HepG2 (cell line): ENCODE results near the gene RRAD. TPM values are rescaled to one million over a fixed set of nuclear protein-coding genes. Genes with fewer than 3 reads are reported as not detected.

Source experiments
- ARID5B ChIP-seq: IDR thresholded peaks from 2 replicates; pipeline ENCODE4 v1.4.0; 2020; ENCODE audit warnings: mild to moderate bottlenecking, missing genetic modification reagents
- FOXA3 ChIP-seq: IDR thresholded peaks from 2 replicates; pipeline ENCODE4 v1.6.1; 2016; ENCODE audit warnings: missing genetic modification reagents, missing compliant biosample characterization
- HMGXB3 ChIP-seq: sonication (generic); formaldehyde crosslinking; IDR thresholded peaks from 2 replicates; pipeline ENCODE4 v1.4.0; 2020; ENCODE audit warnings: missing genetic modification reagents, borderline replicate concordance
- MEF2D ChIP-seq: sonication (generic); formaldehyde crosslinking; IDR thresholded peaks from 2 replicates; pipeline ENCODE4 v1.5.1; 2020; ENCODE audit warnings: mild to moderate bottlenecking, missing genetic modification reagents
- MXI1 ChIP-seq: IDR thresholded peaks from 3 replicates; pipeline ENCODE4 v1.6.1; 2012; ENCODE audit warnings: low read depth, low read length, inconsistent platforms, borderline replicate concordance
- NR2C2 ChIP-seq: sonication (generic); formaldehyde crosslinking; IDR thresholded peaks from 2 replicates; pipeline ENCODE4 v1.4.0; 2020; ENCODE audit warnings: missing genetic modification reagents, mild to moderate bottlenecking, moderate library complexity, borderline replicate concordance
- SOX6 ChIP-seq, 2 experiments: fragments of 450-650 bp in 1 of 2; sonication (generic) in 1 of 2; formaldehyde crosslinking in 1 of 2; IDR thresholded peaks; 2 replicates each; pipeline versions ENCODE4 v1.4.0 to v1.6.1; 2017 to 2020; ENCODE audit warnings: antibody characterized with exemption in 1 of 2, mild to moderate bottlenecking in 1 of 2, missing genetic modification reagents in 1 of 2
- TCF12 ChIP-seq, 2 experiments: fragments of 450-650 bp in 1 of 2; sonication (generic) in 1 of 2; formaldehyde crosslinking in 1 of 2; IDR thresholded peaks; 2 replicates each; pipeline versions ENCODE4 v1.6.1 to v1.8.0; 2017 to 2022; ENCODE audit warnings: antibody characterized with exemption in 1 of 2, mild to moderate bottlenecking in 1 of 2, missing genetic modification reagents in 1 of 2, moderate library complexity in 1 of 2
- ZKSCAN5 ChIP-seq: sonication (generic); formaldehyde crosslinking; IDR thresholded peaks from 2 replicates; pipeline ENCODE4 v1.5.1; 2020; ENCODE audit warnings: mild to moderate bottlenecking, missing genetic modification reagents
- ZMYM4 ChIP-seq: sonication (generic); formaldehyde crosslinking; IDR thresholded peaks from 2 replicates; pipeline ENCODE4 v1.8.1; 2023; ENCODE audit warnings: mild to moderate bottlenecking, missing genetic modification reagents
- ZNF232 ChIP-seq: sonication (generic); formaldehyde crosslinking; IDR thresholded peaks from 2 replicates; pipeline ENCODE4 v1.4.0; 2020; ENCODE audit warnings: missing genetic modification reagents, borderline replicate concordance
- ZNF598 ChIP-seq: sonication (generic); formaldehyde crosslinking; IDR thresholded peaks from 2 replicates; pipeline ENCODE4 v1.5.1; 2020; ENCODE audit warnings: mild to moderate bottlenecking, missing genetic modification reagents, borderline replicate concordance
- polyA plus RNA-seq, 8 experiments: library from polyadenylated mRNA; depleted of rRNA in 3 of 8; stranded (reverse) in 7 of 8; unstranded in 1 of 8; fragments of >200 nt; fragmentation: Illumina TruSeq in 4 of 8; extraction: Trizol in 4 of 8; gene quantifications; 2 replicates each; pipeline versions ENCODE4 v1.2.1 to v1.2.3, GENCODE V29; 2011 to 2016; ENCODE audit warnings: low read depth in 4 of 8, missing spikeins in 1 of 8, mixed read lengths in 1 of 8; ENCODE audit not compliant: insufficient read depth in 1 of 8
- total RNA-seq, 5 experiments: library from RNA; depleted of rRNA; stranded (reverse); fragments of >200 nt; fragmentation: Illumina TruSeq; extraction: Trizol; gene quantifications; 2 replicates each; pipeline ENCODE4 v1.2.3, GENCODE V29; 2016; ENCODE audit warnings: low read depth in 1 of 5
- TF ChIP-seq, protein P1 (sequence below): sonication (generic); formaldehyde crosslinking; IDR thresholded peaks from 2 replicates; pipeline ENCODE4 v1.4.0; 2020; ENCODE audit warnings: missing genetic modification reagents, borderline replicate concordance
- TF ChIP-seq, protein P2 (sequence below): sonication (generic); formaldehyde crosslinking; IDR thresholded peaks from 2 replicates; pipeline ENCODE4 v1.5.0; 2020; ENCODE audit warnings: mild to moderate bottlenecking, missing genetic modification reagents, moderate library complexity

The RRAD gene
- total and polyA plus RNA-seq, 2 of the 13 experiments (the other 11 are each of a cell fraction or from before 2014, with no cell fraction given): 0.80 to 1.1 TPM

- TF ChIP-seq NR2C2 (no peak), SOX6 (IDR thresholded peaks at IDR 0.05) (no peak), SOX6 (CRISPR knock-in tag; IDR thresholded peaks at IDR 0.05) (peak; percentile 55), FOXA3 (peak; percentile 45; the same call in 1 of the 2 replicates), ZMYM4 (CRISPR knock-in tag) (no peak), MEF2D (CRISPR knock-in tag) (0 out of 2 replicates have a peak, but pooled peaks have one; percentile 35), TCF12 (IDR thresholded peaks at IDR 0.05) (no peak), TCF12 (CRISPR knock-in tag; IDR thresholded peaks at IDR 0.05) (no peak), MXI1 (0 out of 3 replicates have a peak, but pooled peaks have one; percentile 33), ZNF232 (CRISPR knock-in tag) (0 out of 2 replicates have a peak, but pooled peaks have one; percentile 24), ARID5B (CRISPR knock-in tag) (peak; percentile 33), ZKSCAN5 (CRISPR knock-in tag) (0 out of 2 replicates have a peak, but pooled peaks have one; percentile 17), HMGXB3 (CRISPR knock-in tag) (0 out of 2 replicates have a peak, but pooled peaks have one; percentile 42), ZNF598 (CRISPR knock-in tag) (peak; percentile 92; the same call in 1 of the 2 replicates)
- TF ChIP-seq, protein P1, sequence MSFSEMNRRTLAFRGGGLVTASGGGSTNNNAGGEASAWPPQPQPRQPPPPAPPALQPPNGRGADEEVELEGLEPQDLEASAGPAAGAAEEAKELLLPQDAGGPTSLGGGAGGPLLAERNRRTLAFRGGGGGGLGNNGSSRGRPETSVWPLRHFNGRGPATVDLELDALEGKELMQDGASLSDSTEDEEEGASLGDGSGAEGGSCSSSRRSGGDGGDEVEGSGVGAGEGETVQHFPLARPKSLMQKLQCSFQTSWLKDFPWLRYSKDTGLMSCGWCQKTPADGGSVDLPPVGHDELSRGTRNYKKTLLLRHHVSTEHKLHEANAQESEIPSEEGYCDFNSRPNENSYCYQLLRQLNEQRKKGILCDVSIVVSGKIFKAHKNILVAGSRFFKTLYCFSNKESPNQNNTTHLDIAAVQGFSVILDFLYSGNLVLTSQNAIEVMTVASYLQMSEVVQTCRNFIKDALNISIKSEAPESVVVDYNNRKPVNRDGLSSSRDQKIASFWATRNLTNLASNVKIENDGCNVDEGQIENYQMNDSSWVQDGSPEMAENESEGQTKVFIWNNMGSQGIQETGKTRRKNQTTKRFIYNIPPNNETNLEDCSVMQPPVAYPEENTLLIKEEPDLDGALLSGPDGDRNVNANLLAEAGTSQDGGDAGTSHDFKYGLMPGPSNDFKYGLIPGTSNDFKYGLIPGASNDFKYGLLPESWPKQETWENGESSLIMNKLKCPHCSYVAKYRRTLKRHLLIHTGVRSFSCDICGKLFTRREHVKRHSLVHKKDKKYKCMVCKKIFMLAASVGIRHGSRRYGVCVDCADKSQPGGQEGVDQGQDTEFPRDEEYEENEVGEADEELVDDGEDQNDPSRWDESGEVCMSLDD: peak; percentile 60; the same call in 1 of the 2 replicates
- TF ChIP-seq, protein P2, sequence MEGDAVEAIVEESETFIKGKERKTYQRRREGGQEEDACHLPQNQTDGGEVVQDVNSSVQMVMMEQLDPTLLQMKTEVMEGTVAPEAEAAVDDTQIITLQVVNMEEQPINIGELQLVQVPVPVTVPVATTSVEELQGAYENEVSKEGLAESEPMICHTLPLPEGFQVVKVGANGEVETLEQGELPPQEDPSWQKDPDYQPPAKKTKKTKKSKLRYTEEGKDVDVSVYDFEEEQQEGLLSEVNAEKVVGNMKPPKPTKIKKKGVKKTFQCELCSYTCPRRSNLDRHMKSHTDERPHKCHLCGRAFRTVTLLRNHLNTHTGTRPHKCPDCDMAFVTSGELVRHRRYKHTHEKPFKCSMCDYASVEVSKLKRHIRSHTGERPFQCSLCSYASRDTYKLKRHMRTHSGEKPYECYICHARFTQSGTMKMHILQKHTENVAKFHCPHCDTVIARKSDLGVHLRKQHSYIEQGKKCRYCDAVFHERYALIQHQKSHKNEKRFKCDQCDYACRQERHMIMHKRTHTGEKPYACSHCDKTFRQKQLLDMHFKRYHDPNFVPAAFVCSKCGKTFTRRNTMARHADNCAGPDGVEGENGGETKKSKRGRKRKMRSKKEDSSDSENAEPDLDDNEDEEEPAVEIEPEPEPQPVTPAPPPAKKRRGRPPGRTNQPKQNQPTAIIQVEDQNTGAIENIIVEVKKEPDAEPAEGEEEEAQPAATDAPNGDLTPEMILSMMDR (CRISPR knock-in tag): 0 out of 2 replicates have a peak, but pooled peaks have one; percentile 19
Observed at GRCh38 chr16:66899310-66899944, 25.9 kb downstream of the RRAD start (continued).
